Parathyroid adenoma (tissue), 2 donors: Measurements from ENCODE around the gene MAN2A2.

Experiments
- H2AFZ ChIP-seq: fragments of 300-600 bp; sonication (generic); one replicate; pipeline ENCODE4 v1.7.0; 2017; ENCODE audit warnings: antibody characterized with exemption, mild to moderate bottlenecking
- H3K27ac ChIP-seq: fragments of 300-600 bp; sonication (generic); one replicate; pipeline ENCODE4 v1.7.0; 2017
- H3K27me3 ChIP-seq: fragments of 300-600 bp; sonication (generic); one replicate; pipeline ENCODE4 v1.7.0; 2017; ENCODE audit warnings: low read length; ENCODE audit not compliant: control insufficient read depth, insufficient read depth
- H3K36me3 ChIP-seq: fragments of 300-600 bp; sonication (generic); one replicate; pipeline ENCODE4 v1.7.0; 2017; ENCODE audit warnings: low read length; ENCODE audit not compliant: control insufficient read depth, insufficient read depth
- H3K4me1 ChIP-seq: fragments of 300-600 bp; sonication (generic); one replicate; pipeline ENCODE4 v1.7.0; 2017; ENCODE audit warnings: control low read depth
- H3K4me2 ChIP-seq: fragments of 300-600 bp; sonication (generic); one replicate; pipeline ENCODE4 v1.7.0; 2017; ENCODE audit warnings: low read length
- H3K4me3 ChIP-seq: fragments of 300-600 bp; sonication (generic); one replicate; pipeline ENCODE4 v1.7.0; 2017; ENCODE audit warnings: low read depth, low read length
- H3K79me2 ChIP-seq: fragments of 300-600 bp; sonication (generic); one replicate; pipeline ENCODE4 v1.7.0; 2017; ENCODE audit warnings: control low read depth
- H3K9ac ChIP-seq: fragments of 300-600 bp; sonication (generic); one replicate; pipeline ENCODE4 v1.7.0; 2017; ENCODE audit warnings: mild to moderate bottlenecking
- H3K9me3 ChIP-seq: fragments of 300-600 bp; sonication (generic); one replicate; pipeline ENCODE4 v1.7.0; 2017; ENCODE audit warnings: low read length; ENCODE audit not compliant: control insufficient read depth
- TF ChIP-seq, protein P1 (sequence below): fragments of 300-600 bp; sonication (generic); IDR thresholded peaks from one replicate; pipeline ENCODE4 v1.7.0; 2017; ENCODE audit warnings: antibody characterized with exemption, mild to moderate bottlenecking
- donor health status: primary hyperparathyroidism.

MAN2A2 gene

DNA sequence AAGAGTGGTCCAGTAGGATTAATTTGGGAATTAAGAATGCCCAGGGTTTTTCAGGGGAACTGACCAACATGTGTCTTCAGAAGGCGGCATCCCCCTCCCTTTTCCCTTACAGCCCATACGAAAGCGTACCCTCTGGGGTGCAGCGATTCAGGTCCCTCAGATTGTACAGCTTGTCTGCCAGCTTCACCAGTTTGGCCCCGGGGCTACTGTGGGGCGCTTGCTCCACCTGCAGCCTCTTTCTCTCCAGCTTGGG is 28.4 kb downstream of the MAN2A2 start:
- H3K27ac ChIP-seq: peak overlapping the region; percentile 83
- TF ChIP-seq, protein P1, sequence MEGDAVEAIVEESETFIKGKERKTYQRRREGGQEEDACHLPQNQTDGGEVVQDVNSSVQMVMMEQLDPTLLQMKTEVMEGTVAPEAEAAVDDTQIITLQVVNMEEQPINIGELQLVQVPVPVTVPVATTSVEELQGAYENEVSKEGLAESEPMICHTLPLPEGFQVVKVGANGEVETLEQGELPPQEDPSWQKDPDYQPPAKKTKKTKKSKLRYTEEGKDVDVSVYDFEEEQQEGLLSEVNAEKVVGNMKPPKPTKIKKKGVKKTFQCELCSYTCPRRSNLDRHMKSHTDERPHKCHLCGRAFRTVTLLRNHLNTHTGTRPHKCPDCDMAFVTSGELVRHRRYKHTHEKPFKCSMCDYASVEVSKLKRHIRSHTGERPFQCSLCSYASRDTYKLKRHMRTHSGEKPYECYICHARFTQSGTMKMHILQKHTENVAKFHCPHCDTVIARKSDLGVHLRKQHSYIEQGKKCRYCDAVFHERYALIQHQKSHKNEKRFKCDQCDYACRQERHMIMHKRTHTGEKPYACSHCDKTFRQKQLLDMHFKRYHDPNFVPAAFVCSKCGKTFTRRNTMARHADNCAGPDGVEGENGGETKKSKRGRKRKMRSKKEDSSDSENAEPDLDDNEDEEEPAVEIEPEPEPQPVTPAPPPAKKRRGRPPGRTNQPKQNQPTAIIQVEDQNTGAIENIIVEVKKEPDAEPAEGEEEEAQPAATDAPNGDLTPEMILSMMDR: no peak
- peak overlapping the region; percentile 78 for H3K4me3 ChIP-seq

DNA sequence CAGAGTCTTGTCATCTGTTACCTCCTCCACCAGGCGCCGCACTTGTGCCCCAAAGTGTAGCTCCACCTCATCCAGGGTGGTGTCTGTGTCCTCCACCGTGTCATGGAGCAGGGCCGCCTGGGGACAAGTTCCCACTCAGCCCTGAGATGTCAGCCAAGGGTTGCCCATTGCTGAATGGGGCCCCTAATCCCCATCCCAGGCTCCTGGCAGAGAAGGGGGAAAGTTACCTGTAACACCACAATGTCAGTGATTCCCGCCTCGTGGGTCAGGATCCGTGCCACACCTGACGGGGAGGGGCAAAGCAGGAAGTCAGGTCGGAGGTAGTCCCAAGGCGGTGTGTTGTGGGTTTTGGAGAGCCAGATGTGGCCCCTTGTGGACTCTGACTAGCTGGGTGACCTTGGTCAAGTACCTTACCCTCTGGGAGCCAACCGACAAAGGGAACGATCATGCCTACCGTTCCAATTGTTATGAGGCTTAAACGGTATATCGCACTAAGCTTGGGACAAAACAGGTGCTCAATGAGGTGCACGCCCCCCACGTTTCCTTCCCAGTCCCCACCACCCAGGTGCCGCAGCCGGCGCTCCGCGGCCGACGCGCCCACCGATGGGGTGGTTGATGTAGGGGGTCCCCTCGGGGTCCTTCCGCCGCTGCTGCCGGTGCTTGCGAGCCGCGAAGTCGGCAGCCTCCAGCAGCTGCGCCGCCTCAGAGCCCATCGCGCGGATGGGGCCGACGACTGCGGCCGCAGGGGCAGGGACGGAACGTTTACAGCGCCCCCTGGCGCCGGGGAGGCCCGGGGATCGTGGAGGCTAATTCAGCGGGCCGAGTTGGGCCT is 28.9 kb downstream of the MAN2A2 start, which contains the start of gene HDDC3:
HDDC3 (minus strand) TSS at position 722 of the 832 bp plus-strand sequence; CDS start at position 713, 9 bp downstream.
- Histone ChIP-seq H3K4me2 (peak within 1 kb of the TSS; percentile 95), H3K4me1 (peaks cover 6% of the 10 kb centered on the region), H3K27ac (peak within 1 kb of the TSS; percentile 83), H2AFZ (peak within 1 kb of the TSS; percentile 83), H3K9ac (no peak within 1 kb of the TSS), H3K9me3 (no peaks in the 10 kb centered on the region), H3K36me3 (no peaks in the 10 kb centered on the region), H3K79me2 (no peaks in the 10 kb centered on the region), H3K27me3 (no peaks in the 10 kb centered on the region), H3K4me3 (peak within 1 kb of the TSS; percentile 78)
- TF ChIP-seq, protein P1: peak; percentile 84

More for the DNA sequence above, 28.4 kb downstream of the MAN2A2 start:
- no peaks in the 10 kb centered on the region for H3K9me3 ChIP-seq
- H3K9ac ChIP-seq: no peak overlapping the region
- peaks cover 6% of the 10 kb centered on the region for H3K4me1 ChIP-seq
- H3K79me2 ChIP-seq: no peaks in the 10 kb centered on the region
- no peaks in the 10 kb centered on the region for H3K27me3 ChIP-seq
- peak overlapping the region; percentile 95 for H3K4me2 ChIP-seq
- H2AFZ ChIP-seq: peak overlapping the region; percentile 83
- no peaks in the 10 kb centered on the region for H3K36me3 ChIP-seq

DNA sequence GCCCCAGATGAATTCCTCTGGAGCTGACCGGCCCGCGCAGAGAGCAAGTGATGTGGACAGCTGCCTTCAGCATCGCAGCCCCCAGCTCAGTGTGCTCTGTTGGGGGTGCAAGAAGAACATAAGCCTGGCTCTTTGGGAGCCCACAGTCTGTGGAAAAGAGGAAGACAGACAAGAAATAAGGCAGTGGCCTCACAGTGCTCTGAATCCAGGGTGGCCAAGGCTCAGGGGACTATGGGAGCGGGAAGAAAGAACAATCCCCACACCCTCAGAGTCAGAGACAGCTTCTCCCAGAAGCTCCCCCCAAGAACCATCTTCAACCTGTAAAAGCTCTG is 29.5 kb downstream of the MAN2A2 start:
- peak overlapping the region; percentile 95 for H3K4me2 ChIP-seq
- TF ChIP-seq, protein P1: no peak
- H3K36me3 ChIP-seq: no peaks in the 10 kb centered on the region
- H3K4me3 ChIP-seq: no peak overlapping the region
- H3K79me2 ChIP-seq: no peaks in the 10 kb centered on the region
- H3K27ac ChIP-seq: peak overlapping the region; percentile 83
- peaks cover 6% of the 10 kb centered on the region for H3K4me1 ChIP-seq
- peak overlapping the region; percentile 83 for H2AFZ ChIP-seq
- H3K9me3 ChIP-seq: no peaks in the 10 kb centered on the region
- no peaks in the 10 kb centered on the region for H3K27me3 ChIP-seq
- H3K9ac ChIP-seq: no peak overlapping the region

DNA sequence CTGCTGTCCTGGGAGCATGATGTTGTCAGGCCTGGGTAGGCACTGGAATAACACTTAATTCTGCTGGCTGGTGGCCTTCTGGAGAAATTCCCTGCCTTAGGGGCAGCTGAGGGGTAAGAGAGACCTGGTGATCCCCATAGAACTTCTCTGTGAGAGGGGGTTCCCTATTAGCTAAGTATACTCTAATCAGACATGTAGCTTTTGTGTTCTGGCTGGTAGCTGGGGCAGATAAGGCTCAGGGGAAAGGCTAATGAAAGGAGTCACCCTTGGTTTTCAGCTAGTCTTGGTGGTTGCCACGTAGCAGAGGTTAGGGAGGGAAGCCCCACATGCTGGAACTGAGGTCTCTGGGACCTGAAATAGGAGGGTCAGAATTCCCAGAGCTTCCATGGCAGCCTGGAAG is 30.2 kb downstream of the MAN2A2 start:
- H3K4me3 ChIP-seq: no peak overlapping the region
- no peak overlapping the region for H3K27ac ChIP-seq
- H3K79me2 ChIP-seq: no peaks in the 10 kb centered on the region
- no peaks in the 10 kb centered on the region for H3K9me3 ChIP-seq
- no peaks in the 10 kb centered on the region for H3K36me3 ChIP-seq
- H3K27me3 ChIP-seq: no peaks in the 10 kb centered on the region
- no peak overlapping the region for H3K9ac ChIP-seq
- TF ChIP-seq, protein P1: no peak
- no peak overlapping the region for H3K4me2 ChIP-seq
- peaks cover 6% of the 10 kb centered on the region for H3K4me1 ChIP-seq
- H2AFZ ChIP-seq: no peak overlapping the region
